K562 (cell line): ENCODE data around the gene CSNK1G2. TPM values are rescaled to one million over a fixed set of nuclear protein-coding genes. Genes with fewer than 3 reads are reported as not detected.

ENCODE experiments used
- ATAC-seq: fragments of 200-7000 bp; cut with Tn5 transposase; 3 replicates; pipeline ENCODE4 v1.9.1; 2020; ENCODE audit warnings: moderate library complexity
- BruUV-seq: library from RNA; stranded (reverse); fragments of 400-500 nt; replicated peaks from 2 replicates; lab custom pipeline; 2021; lab: Mats Ljungman, UMichigan
- CTCF ChIA-PET: fragments of 300-600 bp; formaldehyde crosslinking; extraction: SDS; loops from one replicate; lab custom pipeline; 2021; ENCODE audit warnings: low intra/inter-chr PET ratio; lab: Yijun Ruan, JAX
- POLR2A ChIA-PET: fragments of 300-600, 350-650 bp; sonication (Branson Sonifier 250); formaldehyde crosslinking; extraction: SDS; loops from one replicate; lab custom pipeline; 2021; ENCODE audit warnings: antibody characterized with exemption, inconsistent platforms; lab: Yijun Ruan, JAX
- DNase-seq, 4 experiments: peaks; one replicate each; pipeline versions ENCODE4 v3.0.0 to v3.0.0-alpha.2; 2011 to 2018; ENCODE audit warnings: low spot score in 3 of 4, mixed read lengths in 3 of 4; ENCODE audit errors: extremely low read depth in 1 of 4
- FAIRE-seq: peaks from 2 replicates; lab custom pipeline; 2011; peaks lifted over from hg19 to GRCh38; lab: Jason Lieb, UNC
- H2AFZ ChIP-seq: 2 replicates; pipeline ENCODE4 v1.6.0; 2011; ENCODE audit warnings: low read depth, low read length, control low read depth, inconsistent platforms
- H3K27ac ChIP-seq: fragments of 200-600 bp; 3 replicates; pipeline ENCODE4 v1.8.0; 2011; ENCODE audit warnings: low read depth, mild to moderate bottlenecking, control low read depth, inconsistent platforms, low read length, moderate library complexity, mixed read lengths; ENCODE audit errors: extremely low read depth
- H3K27me3 ChIP-seq, 2 experiments: fragments of 300-600 bp in 1 of 2; 2 replicates in 1 of 2; 3 replicates in 1 of 2; pipeline versions ENCODE4 v1.6.0 to v1.8.0; 2011; ENCODE audit warnings: inconsistent platforms in 2 of 2, low read length in 2 of 2, mild to moderate bottlenecking in 1 of 2, mixed read lengths in 1 of 2, moderate library complexity in 1 of 2; ENCODE audit not compliant: control insufficient read depth in 2 of 2, insufficient read depth in 2 of 2
- H3K36me3 ChIP-seq: fragments of 300-600 bp; 3 replicates; pipeline ENCODE4 v1.8.0; 2011; ENCODE audit warnings: mild to moderate bottlenecking, low read length, inconsistent platforms; ENCODE audit not compliant: control insufficient read depth, insufficient read depth
- H3K4me1 ChIP-seq, 2 experiments: fragments of 200-600 bp in 1 of 2; replicated peaks in 1 of 2; 2 replicates in 1 of 2; 3 replicates in 1 of 2; pipeline versions ENCODE4 v1.5.1 to v1.8.0; 2011; ENCODE audit warnings: inconsistent platforms in 2 of 2, low read length in 2 of 2, mild to moderate bottlenecking in 1 of 2, mixed read lengths in 1 of 2, moderate library complexity in 1 of 2; ENCODE audit not compliant: control insufficient read depth in 2 of 2, insufficient read depth in 2 of 2
- H3K4me2 ChIP-seq: 2 replicates; pipeline ENCODE4 v1.6.1; 2011; ENCODE audit warnings: low read length, control low read depth, inconsistent platforms, mixed read lengths; ENCODE audit not compliant: insufficient read depth
- H3K4me3 ChIP-seq: fragments of 200-600 bp; sonication (generic), shearing (Covaris generic); 2 replicates; pipeline ENCODE4 v1.5.1; 2016; ENCODE audit warnings: control low read depth, inconsistent platforms
- H3K79me2 ChIP-seq: fragments of 200-600 bp; 3 replicates; pipeline ENCODE4 v1.8.0; 2011; ENCODE audit warnings: low read length, inconsistent platforms; ENCODE audit not compliant: control insufficient read depth, insufficient read depth
- H3K9ac ChIP-seq, 2 experiments: 2 replicates each; pipeline versions ENCODE4 v1.6.0 to v1.6.1; 2011; ENCODE audit warnings: low read depth in 2 of 2, low read length in 2 of 2, control low read depth in 1 of 2, inconsistent platforms in 1 of 2, mild to moderate bottlenecking in 1 of 2, mixed read lengths in 1 of 2; ENCODE audit not compliant: insufficient read depth in 1 of 2
- H3K9me1 ChIP-seq: one replicate; pipeline ENCODE4 v1.6.0; 2011; ENCODE audit warnings: inconsistent platforms, mild to moderate bottlenecking, low read length, moderate library complexity; ENCODE audit not compliant: control insufficient read depth, insufficient read depth
- H3K9me3 ChIP-seq: replicated peaks from 2 replicates; pipeline ENCODE4 v1.5.1; 2011; ENCODE audit warnings: low read depth, low read length, inconsistent platforms; ENCODE audit not compliant: control insufficient read depth, insufficient read depth
- H4K20me1 ChIP-seq: replicated peaks from 2 replicates; pipeline ENCODE4 v1.6.1; 2011; ENCODE audit warnings: low read length, inconsistent platforms, mixed read lengths; ENCODE audit not compliant: control insufficient read depth, insufficient read depth
- ILF3 ChIP-seq: fragments of 450-650 bp; IDR thresholded peaks from 2 replicates; pipeline ENCODE4 v1.6.1; 2018; ENCODE audit warnings: antibody characterized with exemption, mild to moderate bottlenecking, moderate library complexity, borderline replicate concordance
- MXI1 ChIP-seq: IDR thresholded peaks from 2 replicates; pipeline ENCODE4 v1.6.1; 2011; ENCODE audit warnings: low read depth, mild to moderate bottlenecking, improper control_type of control experiment, low read length
- POLR2G ChIP-seq: fragments of 200-400 bp; formaldehyde crosslinking; IDR thresholded peaks from 2 replicates; pipeline ENCODE4 v1.6.1; 2017; ENCODE audit warnings: low read depth, mild to moderate bottlenecking, antibody characterized with exemption, low read length, moderate library complexity
- RBFOX2 ChIP-seq: fragments of 200-400 bp; formaldehyde crosslinking; IDR thresholded peaks from 2 replicates; pipeline ENCODE4 v1.6.1; 2017; ENCODE audit warnings: low read depth, mild to moderate bottlenecking, low read length, moderate library complexity
- WGBS: fragments of 100-300 bp; shearing (Covaris generic); methylation state at CpG from one replicate; pipeline ENCODE4 v1.1.6; 2016; ENCODE audit warnings: low coverage, mixed read lengths; ENCODE audit not compliant: insufficient coverage; ENCODE audit errors: missing lambda C conversion rate; 5-methylcytosine and 5-hydroxymethylcytosine counted together
- in situ Hi-C: fragments of 300-500 bp; cut with MboI; formaldehyde crosslinking; loops from 4 replicates; pipeline ENCODE4 v1.15.0; 2018; ENCODE audit warnings: inconsistent platforms, mixed read lengths
- intact Hi-C: fragments of 100-400 bp; cut with micrococcal nuclease; formaldehyde crosslinking; loops from 2 replicates; pipeline ENCODE4 v1.14.2; 2022
- polyA plus RNA-seq, 8 experiments: library from polyadenylated mRNA; depleted of rRNA in 4 of 8; stranded (reverse) in 5 of 8; unstranded in 3 of 8; fragments of >200 nt; fragmentation: Nextera tagmentation in 2 of 8; fragmentation: Illumina TruSeq in 1 of 8; extraction: Ambion mirVana in 2 of 8; extraction: Trizol in 1 of 8; gene quantifications; 2 replicates each; pipeline versions ENCODE4 v1.2.1 to v1.2.3, GENCODE V29; 2011 to 2014; ENCODE audit warnings: inconsistent platforms in 1 of 8, missing spikeins in 1 of 8
- total RNA-seq, 7 experiments: library from RNA; depleted of rRNA in 6 of 7; stranded (reverse); fragments of >200 nt in 6 of 7; fragmentation: Illumina TruSeq in 2 of 7; extraction: Trizol in 2 of 7; gene quantifications; 2 replicates each; pipeline versions ENCODE4 v1.2.1 to v1.2.3, GENCODE V29; 2011 to 2021; ENCODE audit warnings: low replicate concordance in 1 of 7
- TF ChIP-seq, protein P1 (sequence below): fragments of 250-450 bp; sonication (Bioruptor Pico); IDR thresholded peaks from 2 replicates; pipeline ENCODE4 v1.8.0; 2022; ENCODE audit warnings: inconsistent platforms

Gene CSNK1G2
- total and polyA plus RNA-seq, 9 of the 15 experiments (the other 6 are each of a cell fraction or from before 2014, with no cell fraction given): 0.48 to 119 (median 49.5) TPM

GRCh38 chr19:1956868-1957492, 16.0 kb downstream of the CSNK1G2 start:
- H3K27ac ChIP-seq: no peak overlapping the region
- peaks cover 39% of the 10 kb centered on the region; the same call in 2 of the 3 replicates for H3K36me3 ChIP-seq
- ATAC-seq (no peak; the same call in 2 of the 3 replicates), FAIRE-seq (no peak)
- H4K20me1 ChIP-seq: peaks cover 18% of the 10 kb centered on the region
- H3K4me2 ChIP-seq: no peak overlapping the region
- H3K4me3 ChIP-seq: no peak overlapping the region
- no peaks in the 10 kb centered on the region for H3K9me1 ChIP-seq
- 90% methylated on average over 19 of the region's 28 CpGs for WGBS
- POLR2A ChIA-PET: interaction anchor here (0.8 kb wide), 1 partner anchor 20 kb away, joined by 4 read pairs; no protein-coding TSS in a partner anchor
- peaks cover 0 to 70% of the 10 kb centered on the region in 2 experiments; a peak in 2 of 5 replicates for H3K4me1 ChIP-seq
- H3K79me2 ChIP-seq: peaks cover 82% of the 10 kb centered on the region
- no peaks in the 10 kb centered on the region for H3K9me3 ChIP-seq
- TF ChIP-seq RBFOX2 (peak; percentile 24; the same call in 1 of the 2 replicates), MXI1 (no peak), ILF3 (no peak), POLR2G (peak; percentile 38; the same call in 1 of the 2 replicates)
- TF ChIP-seq, protein P1, sequence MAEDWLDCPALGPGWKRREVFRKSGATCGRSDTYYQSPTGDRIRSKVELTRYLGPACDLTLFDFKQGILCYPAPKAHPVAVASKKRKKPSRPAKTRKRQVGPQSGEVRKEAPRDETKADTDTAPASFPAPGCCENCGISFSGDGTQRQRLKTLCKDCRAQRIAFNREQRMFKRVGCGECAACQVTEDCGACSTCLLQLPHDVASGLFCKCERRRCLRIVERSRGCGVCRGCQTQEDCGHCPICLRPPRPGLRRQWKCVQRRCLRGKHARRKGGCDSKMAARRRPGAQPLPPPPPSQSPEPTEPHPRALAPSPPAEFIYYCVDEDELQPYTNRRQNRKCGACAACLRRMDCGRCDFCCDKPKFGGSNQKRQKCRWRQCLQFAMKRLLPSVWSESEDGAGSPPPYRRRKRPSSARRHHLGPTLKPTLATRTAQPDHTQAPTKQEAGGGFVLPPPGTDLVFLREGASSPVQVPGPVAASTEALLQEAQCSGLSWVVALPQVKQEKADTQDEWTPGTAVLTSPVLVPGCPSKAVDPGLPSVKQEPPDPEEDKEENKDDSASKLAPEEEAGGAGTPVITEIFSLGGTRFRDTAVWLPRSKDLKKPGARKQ (CRISPR knock-in tag): no peak
- TF ChIP-seq, all 486 proteins: peak for 2
- Histone ChIP-seq H3K27me3 (no peaks in the 10 kb centered on the region), H2AFZ (no peak overlapping the region), H3K9ac (peak overlapping the region in 1 of 2 experiments; percentile 68; a peak in 1 of 4 replicates)
- CTCF ChIA-PET: no interaction called here
- DNase-seq: no peak
- intact Hi-C loops: no loop called here
- in situ Hi-C loops: no loop called here
- BruUV-seq: no TSS peak
